MM.1S (cell line): ENCODE results near the gene RCOR1.
"Not testable (repeated sequence)": the region's sequence is repeated elsewhere in the genome, so short reads cannot be mapped to it uniquely, and the experiment has no call there.

ENCODE experiments used
- DNase-seq: peaks from one replicate; pipeline ENCODE4 v3.0.0-alpha.2; 2015
- H2AFZ ChIP-seq: fragments of 300-600 bp; sonication (generic); 2 replicates; pipeline ENCODE4 v1.6.0; 2016; ENCODE audit warnings: antibody characterized with exemption, low read length
- H3F3A ChIP-seq: fragments of 300-600 bp; sonication (generic); 2 replicates; pipeline ENCODE4 v1.6.1; 2016; ENCODE audit warnings: mild to moderate bottlenecking, antibody characterized with exemption, low read length, moderate library complexity, mixed read lengths; ENCODE audit not compliant: insufficient read depth
- H3K27ac ChIP-seq: fragments of 300-600 bp; sonication (generic); 2 replicates; pipeline ENCODE4 v1.5.1; 2016; ENCODE audit warnings: mild to moderate bottlenecking, low read length
- H3K27me3 ChIP-seq: fragments of 300-600 bp; sonication (generic); replicated peaks from 2 replicates; pipeline ENCODE4 v1.6.0; 2016; ENCODE audit warnings: low read length; ENCODE audit not compliant: insufficient read depth
- H3K36me3 ChIP-seq: fragments of 300-600 bp; sonication (generic); replicated peaks from 2 replicates; pipeline ENCODE4 v1.6.1; 2016; ENCODE audit warnings: mild to moderate bottlenecking, low read length, mixed read lengths; ENCODE audit not compliant: insufficient read depth
- H3K4me1 ChIP-seq: fragments of 300-600 bp; sonication (generic); 2 replicates; pipeline ENCODE4 v1.6.1; 2016; ENCODE audit warnings: low read length, mixed read lengths
- H3K4me2 ChIP-seq: fragments of 300-600 bp; sonication (generic); 2 replicates; pipeline ENCODE4 v1.6.0; 2016; ENCODE audit warnings: low read depth, low read length
- H3K4me3 ChIP-seq: fragments of 300-600 bp; sonication (generic); 2 replicates; pipeline ENCODE4 v1.5.1; 2016; ENCODE audit warnings: low read length, mixed read lengths
- H3K79me2 ChIP-seq: fragments of 300-600 bp; sonication (generic); 2 replicates; pipeline ENCODE4 v1.6.1; 2016; ENCODE audit warnings: mixed run types, low read length, mixed read lengths
- H3K9ac ChIP-seq: fragments of 300-600 bp; sonication (generic); 2 replicates; pipeline ENCODE4 v1.6.1; 2016; ENCODE audit warnings: low read length, mixed read lengths
- H3K9me2 ChIP-seq: fragments of 300-600 bp; sonication (generic); replicated peaks from 2 replicates; pipeline ENCODE4 v1.6.1; 2016; ENCODE audit warnings: mild to moderate bottlenecking, low read length, mixed read lengths; ENCODE audit not compliant: insufficient read depth
- H3K9me3 ChIP-seq: fragments of 300-600 bp; sonication (generic); replicated peaks from 2 replicates; pipeline ENCODE4 v1.6.1; 2016; ENCODE audit warnings: mild to moderate bottlenecking, low read length, mixed read lengths; ENCODE audit not compliant: insufficient read depth
- H4K20me1 ChIP-seq: fragments of 300-600 bp; sonication (generic); 2 replicates; pipeline ENCODE4 v1.6.1; 2016; ENCODE audit warnings: mild to moderate bottlenecking, low read length, moderate library complexity, mixed read lengths; ENCODE audit not compliant: insufficient read depth
- EZH2 ChIP-seq: fragments of 300-600 bp; sonication (generic); optimal IDR thresholded peaks from 2 replicates; pipeline ENCODE3; 2017; ENCODE audit warnings: low read depth, mild to moderate bottlenecking, antibody characterized with exemption, low read length, mixed read lengths
- EZH2phosphoT487 ChIP-seq: fragments of 300-600 bp; sonication (generic); IDR thresholded peaks from 2 replicates; pipeline ENCODE4 v1.6.1; 2018; ENCODE audit warnings: antibody characterized with exemption, low read length
- TF ChIP-seq, protein P1 (sequence below): fragments of 300-600 bp; sonication (generic); IDR thresholded peaks from 2 replicates; pipeline ENCODE4 v1.5.1; 2016; ENCODE audit warnings: antibody characterized with exemption, low read length, mixed read lengths

The RCOR1 gene

DNA sequence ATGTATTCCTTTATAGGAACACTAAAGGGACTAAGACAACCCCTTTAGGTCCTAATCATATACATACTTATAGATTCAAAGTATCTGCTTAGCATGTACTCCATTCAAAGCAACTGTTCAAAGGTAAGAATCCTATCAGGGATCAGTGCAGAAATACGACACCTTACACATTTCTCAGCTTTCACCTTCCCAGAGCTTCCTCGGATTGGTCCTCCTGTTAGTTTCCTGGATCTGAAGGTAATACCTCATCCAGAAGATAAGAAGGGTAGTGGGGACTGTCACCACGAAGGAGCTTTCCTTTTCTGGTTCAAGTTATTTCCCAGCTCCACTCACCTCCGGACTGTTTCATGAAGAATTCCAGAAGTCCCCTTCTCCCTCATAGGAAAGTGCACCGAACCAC lies 38.0 kb downstream of the RCOR1 start:
- Histone ChIP-seq H3K27me3 (no peaks in the 10 kb centered on the region), H3K9ac (no peak overlapping the region), H3K36me3 (no peaks in the 10 kb centered on the region), H3K4me3 (no peak overlapping the region), H2AFZ (no peak overlapping the region), H3K79me2 (peaks cover 16% of the 10 kb centered on the region), H4K20me1 (no peaks in the 10 kb centered on the region), H3K4me1 (no peaks in the 10 kb centered on the region), H3K4me2 (no peak overlapping the region), H3K9me2 (no peaks in the 10 kb centered on the region), H3K27ac (no peak overlapping the region), H3F3A (no peaks in the 10 kb centered on the region), H3K9me3 (no peaks in the 10 kb centered on the region)
- TF ChIP-seq EZH2 (no peak), EZH2phosphoT487 (no peak)
- TF ChIP-seq, protein P1, sequence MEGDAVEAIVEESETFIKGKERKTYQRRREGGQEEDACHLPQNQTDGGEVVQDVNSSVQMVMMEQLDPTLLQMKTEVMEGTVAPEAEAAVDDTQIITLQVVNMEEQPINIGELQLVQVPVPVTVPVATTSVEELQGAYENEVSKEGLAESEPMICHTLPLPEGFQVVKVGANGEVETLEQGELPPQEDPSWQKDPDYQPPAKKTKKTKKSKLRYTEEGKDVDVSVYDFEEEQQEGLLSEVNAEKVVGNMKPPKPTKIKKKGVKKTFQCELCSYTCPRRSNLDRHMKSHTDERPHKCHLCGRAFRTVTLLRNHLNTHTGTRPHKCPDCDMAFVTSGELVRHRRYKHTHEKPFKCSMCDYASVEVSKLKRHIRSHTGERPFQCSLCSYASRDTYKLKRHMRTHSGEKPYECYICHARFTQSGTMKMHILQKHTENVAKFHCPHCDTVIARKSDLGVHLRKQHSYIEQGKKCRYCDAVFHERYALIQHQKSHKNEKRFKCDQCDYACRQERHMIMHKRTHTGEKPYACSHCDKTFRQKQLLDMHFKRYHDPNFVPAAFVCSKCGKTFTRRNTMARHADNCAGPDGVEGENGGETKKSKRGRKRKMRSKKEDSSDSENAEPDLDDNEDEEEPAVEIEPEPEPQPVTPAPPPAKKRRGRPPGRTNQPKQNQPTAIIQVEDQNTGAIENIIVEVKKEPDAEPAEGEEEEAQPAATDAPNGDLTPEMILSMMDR: no peak
- no peak for DNase-seq

DNA sequence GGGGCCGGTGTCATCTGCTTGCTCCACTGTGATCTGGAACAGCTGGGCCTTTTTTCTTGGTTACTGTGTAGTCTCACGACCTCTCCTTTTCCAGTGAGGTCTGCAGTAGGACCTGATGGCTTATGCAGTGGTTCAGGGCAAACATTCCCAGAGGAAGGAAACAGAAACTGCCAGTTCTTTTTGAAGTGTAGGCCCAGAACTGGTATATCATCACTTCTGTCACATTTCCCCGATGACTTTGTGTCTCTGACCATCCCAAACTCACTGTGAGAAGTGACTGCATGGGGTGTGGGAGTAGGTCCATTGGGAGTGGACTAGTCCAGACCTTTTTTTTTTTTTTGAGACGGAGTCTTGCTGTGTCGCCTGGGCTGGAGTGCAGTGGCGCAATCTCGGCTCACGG lies 38.4 kb downstream of the RCOR1 start:
- Histone ChIP-seq H2AFZ (no peak overlapping the region), H3K9me3 (no peaks in the 10 kb centered on the region), H3F3A (no peaks in the 10 kb centered on the region), H4K20me1 (no peaks in the 10 kb centered on the region), H3K27me3 (no peaks in the 10 kb centered on the region), H3K79me2 (peaks cover 15% of the 10 kb centered on the region), H3K27ac (no peak overlapping the region), H3K4me3 (no peak overlapping the region), H3K4me2 (no peak overlapping the region), H3K9ac (no peak overlapping the region), H3K4me1 (no peaks in the 10 kb centered on the region), H3K36me3 (no peaks in the 10 kb centered on the region), H3K9me2 (no peaks in the 10 kb centered on the region)
- TF ChIP-seq, protein P1: no peak
- TF ChIP-seq EZH2phosphoT487 (no peak), EZH2 (no peak)
- DNase-seq: no peak

- H3K9me3 ChIP-seq: no peaks in the 10 kb centered on the region
- no peak for DNase-seq
- no peak overlapping the region for H2AFZ ChIP-seq
- H3K36me3 ChIP-seq: no peaks in the 10 kb centered on the region
- H3K4me2 ChIP-seq: no peak overlapping the region
- no peaks in the 10 kb centered on the region for H3K9me2 ChIP-seq
- no peaks in the 10 kb centered on the region for H3F3A ChIP-seq
- H3K27me3 ChIP-seq: no peaks in the 10 kb centered on the region
- TF ChIP-seq EZH2 (no peak), EZH2phosphoT487 (no peak)
- TF ChIP-seq, protein P1: no peak
- H3K79me2 ChIP-seq: 0 out of 2 replicates have a peak, but pooled peaks cover 3% of the 10 kb centered on the region
- no peaks in the 10 kb centered on the region for H4K20me1 ChIP-seq
- no peaks in the 10 kb centered on the region for H3K4me1 ChIP-seq
- no peak overlapping the region for H3K4me3 ChIP-seq
- H3K27ac ChIP-seq: no peak overlapping the region
- no peak overlapping the region for H3K9ac ChIP-seq
These were observed 41.6 kb downstream of the RCOR1 start for GRCh38 chr14:102633906-102634595.

DNA sequence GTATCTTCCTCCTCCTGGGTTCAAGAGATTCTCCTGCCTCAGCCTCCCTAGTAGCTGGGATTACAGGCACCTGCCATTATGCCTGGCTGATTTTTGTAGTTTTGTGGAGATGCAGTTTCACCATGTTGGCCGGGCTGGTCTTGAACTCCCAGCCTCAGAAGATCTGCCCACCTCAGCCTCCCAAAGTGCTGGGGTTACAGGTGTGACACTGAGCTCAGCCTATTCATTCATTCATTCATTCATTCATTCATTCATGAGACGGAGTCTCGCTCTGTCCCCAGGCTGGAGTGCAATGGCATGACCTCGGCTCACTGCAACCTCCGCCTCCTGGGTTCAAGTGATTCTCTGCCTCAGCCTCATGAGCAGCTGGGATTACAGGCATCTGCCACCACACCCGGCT lies 47.2 kb downstream of the RCOR1 start:
- DNase-seq, H3K9me2 ChIP-seq, H2AFZ ChIP-seq, H3K36me3 ChIP-seq, H3K27ac ChIP-seq, H3K9ac ChIP-seq, H3K4me3 ChIP-seq, H4K20me1 ChIP-seq, H3F3A ChIP-seq, H3K27me3 ChIP-seq, H3K4me2 ChIP-seq, H3K9me3 ChIP-seq, H3K4me1 ChIP-seq: not testable (repeated sequence)
- H3K79me2 ChIP-seq: peaks cover 13% of the 10 kb centered on the region
